NCI-H1105 (cell line): ENCODE results near the gene GRIN1.
A peak's percentile ranks its signal among the peaks of the same experiment; 100 is the strongest.

Experiments
- DNase-seq: peaks from one replicate; lab custom pipeline; 2025; lab: John Stamatoyannopoulos, UW

GRIN1 gene

DNA sequence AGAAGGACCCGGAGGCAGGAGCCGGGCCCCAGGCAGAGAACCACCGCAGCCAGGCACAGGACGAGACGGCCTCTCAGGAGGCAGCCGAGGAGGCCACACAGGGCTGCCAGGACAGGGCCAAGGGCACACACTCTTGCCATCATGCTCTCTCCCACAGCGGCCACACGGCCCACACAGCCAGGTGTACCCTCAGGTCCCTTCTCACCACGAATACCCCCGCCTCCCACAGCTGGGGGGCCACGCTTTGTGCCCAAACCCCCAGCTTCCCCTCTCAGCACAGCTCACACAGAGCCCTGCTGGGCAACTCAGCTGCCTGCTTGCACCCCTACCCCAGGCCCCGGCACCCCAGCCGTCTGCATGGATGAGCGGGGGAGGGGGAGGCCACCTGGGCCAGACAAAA, 54.8 kb downstream of the GRIN1 start:
- no peak for DNase-seq

DNA sequence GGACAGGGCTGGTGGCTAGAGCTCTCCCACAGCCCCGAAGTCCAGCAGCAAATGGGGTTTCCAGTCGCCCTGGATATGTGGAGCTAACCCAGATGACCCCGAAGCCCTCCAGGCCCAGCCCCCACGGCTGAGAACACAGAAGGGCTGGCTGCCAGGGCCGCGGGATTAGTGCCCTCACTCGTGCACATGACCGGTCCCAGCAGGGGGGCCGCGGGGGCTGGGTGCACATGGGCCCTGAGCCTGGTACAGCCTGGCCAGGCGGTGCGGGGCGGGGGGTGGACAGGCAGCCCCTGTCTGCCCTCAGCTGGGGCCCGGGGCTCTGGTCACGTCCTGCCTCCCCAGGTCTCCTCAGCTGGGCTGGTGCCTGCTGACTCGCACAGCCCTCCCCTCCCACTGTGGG, 55.4 kb downstream of the GRIN1 start:
- DNase-seq, result no peak

DNA sequence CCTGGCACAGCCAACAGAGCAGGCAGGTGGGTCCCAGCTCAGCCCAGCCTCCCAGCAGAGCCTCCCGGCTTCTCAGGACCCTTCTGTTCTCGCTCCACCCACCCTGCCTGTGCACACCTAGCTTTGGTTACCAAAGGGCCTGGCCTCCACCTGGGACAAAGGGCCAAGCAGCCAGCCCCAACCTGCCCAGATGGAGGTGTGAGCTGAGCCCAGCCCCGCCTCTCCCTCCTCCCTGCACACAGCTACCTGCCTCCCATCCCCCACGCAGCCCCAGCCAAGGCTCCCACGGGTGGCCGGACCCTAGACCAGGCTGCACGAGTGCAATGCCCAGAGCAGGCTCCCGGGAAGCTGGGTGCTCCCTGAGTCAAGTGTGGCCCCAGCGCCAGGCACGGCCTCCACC, 56.0 kb downstream of the GRIN1 start:
- peak; percentile 73 for DNase-seq

DNA sequence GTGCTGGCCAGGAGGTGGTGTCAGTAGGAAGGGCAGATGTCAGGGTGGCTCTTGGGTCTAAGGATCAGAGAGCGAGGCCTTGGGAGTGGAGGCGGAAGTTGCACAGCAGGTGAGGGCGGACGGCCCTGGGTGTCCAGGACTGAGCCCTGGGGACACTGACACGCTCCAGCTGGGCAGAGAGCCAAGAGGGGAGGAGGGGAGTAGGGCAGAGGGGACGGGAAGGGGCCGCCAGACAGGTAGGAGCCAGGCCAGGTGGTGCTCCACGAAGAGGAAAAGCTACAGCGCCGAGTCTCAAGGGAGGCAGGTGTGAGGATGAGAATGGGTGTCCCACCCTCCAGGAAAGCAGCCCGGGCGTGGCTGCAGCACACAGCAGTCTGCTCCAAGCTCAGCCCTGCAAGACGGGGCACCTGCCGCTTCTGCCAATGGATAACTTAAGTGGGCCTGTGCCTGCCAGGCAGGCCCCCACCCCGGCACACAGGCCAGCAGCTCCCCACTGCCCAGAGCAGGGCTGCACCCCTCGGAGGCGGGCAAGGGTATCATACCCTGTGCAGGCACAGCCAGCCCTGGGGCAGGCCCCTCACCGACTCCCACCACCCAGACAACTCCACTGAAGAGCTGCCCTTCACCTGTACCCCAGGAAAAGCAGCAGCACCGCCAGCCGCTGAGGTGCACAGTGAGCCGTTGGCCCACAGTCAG, 56.7 kb downstream of the GRIN1 start:
- DNase-seq, result peak; percentile 96

DNA sequence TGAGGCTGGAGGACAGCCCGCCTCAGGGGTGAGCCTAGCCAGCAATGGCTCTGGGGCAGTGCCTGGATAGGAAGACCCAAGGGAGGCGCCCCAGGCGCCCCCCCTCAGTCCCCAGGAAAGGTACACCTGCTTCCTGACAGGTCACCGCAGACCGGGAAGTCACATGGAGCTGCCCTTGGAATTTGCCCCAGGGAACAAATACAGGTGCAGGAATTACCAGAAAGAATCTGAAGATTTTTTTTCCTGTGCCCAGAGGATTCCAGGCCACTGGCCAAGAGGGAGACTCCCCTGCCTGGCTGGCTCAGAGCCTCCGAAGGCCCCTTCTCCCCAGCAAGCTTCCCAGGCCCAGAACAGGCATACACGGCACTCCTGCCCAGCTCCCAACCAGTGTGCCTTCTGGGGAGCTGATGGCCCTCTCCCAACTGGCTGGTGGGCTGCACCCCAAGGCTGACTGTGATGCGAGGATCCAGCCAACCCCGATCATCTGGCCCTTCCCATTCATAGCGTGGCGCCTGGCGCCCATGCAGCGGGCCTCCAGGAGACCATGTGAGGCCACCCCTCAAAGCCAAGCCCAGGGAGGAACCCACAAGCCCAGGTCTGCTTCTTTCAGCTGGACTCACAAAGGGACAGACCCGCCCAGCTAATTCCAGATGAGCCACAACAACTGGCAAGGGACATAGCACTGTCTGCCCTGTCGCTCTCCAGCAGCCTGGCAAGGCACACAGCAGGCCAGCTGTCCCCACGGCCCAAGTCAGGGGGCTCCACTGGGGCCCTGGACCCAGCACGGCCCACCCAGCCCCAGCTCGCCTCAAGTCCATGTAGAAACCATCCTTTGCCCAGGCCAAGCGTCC, 59.3 kb downstream of the GRIN1 start:
- DNase-seq, result no peak

DNA sequence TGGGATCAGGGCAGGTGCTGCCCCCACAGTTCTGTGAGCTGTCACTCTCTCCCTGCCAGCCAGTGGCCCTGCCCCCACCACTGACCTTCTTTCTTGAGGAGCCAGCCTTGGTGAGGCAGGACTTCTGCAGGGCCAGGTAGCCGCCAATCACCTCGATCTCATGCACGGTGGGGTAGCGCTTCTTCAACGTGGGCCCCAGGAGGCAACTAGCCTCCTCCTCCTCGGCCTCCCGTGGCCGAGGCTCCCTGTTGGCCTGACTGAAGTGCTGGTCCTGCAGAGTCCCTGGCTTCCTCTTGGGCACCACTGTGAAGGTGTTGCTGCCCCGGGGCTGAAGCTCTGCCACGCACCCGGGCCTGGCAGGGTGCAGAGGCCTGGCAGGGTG, 59.9 kb downstream of the GRIN1 start:
- no peak for DNase-seq

DNA sequence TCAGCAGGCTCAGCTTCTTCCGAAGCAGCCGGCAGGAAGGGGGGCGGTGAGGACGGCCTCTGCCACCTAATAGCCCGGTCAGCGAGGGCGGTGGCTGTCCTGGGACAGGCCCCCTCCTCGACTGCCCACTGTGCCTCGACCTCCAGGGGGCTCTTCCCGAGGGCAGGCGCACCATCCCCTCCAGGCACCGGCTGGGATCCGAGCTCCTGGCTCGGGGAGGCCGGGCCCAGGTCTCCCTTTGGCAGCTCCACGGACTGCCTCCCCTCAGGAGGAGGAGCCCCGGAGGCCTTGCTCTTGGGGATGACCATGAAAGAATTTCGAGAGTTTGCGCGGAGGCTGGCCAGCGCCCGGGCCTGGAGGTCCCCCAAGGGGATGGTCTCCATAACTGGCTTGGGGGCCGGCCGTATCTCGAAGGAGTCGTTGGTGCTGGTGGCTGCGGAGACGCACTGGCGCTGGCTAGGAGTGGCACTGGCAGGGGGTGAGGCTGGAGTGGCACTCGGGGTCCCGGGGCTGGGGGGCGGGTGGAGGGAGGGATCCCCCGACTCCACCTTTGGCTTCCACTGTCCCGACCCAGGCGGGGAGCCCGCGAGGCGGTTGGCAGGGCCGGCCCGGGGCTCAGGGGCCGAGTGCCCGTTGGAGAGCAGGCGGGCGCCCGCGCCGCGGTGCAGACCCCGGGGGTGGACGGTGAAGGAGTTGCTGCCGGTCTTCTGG, 60.6 kb downstream of the GRIN1 start:
- DNase-seq, result no peak

DNA sequence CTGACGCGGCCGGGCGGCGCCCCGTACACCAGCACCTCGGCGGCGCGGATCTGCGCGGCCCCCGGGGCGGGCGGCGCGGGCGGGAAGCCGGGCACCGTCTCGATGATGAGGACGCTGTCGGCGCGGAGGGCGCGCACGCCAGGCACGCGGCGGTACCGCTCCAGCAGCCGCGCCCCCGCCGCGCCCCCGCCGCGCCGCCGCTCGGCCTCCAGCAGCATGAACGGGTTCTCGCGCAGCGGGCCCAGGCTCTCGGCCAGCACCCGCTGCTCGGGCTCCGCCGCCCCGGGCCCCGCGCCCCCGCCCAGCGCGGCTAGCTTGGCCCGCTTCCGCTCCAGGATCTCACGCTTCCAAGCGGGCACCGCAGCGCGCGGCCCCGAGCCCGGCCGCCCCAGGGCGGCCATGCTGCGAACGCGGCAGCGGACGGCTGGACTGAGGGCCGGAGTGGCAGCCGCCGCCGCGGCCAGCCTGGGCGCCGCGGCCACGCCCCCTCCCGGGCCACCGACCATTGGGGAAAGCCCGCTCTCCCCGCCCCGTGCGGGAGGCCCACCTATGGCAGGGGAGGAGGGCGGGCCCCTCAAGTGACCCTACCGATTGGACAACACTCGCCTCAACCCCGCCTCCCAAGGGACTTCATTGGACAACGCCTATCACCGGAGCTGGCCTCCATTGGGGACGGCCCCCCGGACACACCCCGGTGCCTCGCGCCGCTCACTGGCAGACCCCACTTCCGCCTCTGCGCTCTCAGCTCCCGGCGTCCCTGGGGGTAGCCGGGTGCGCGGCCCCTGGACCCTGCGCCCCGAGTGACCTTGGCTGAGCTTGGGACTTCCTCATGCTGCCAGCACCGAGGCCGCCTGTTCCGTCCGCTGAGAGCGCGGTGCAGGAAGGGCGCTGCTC, 61.6 kb downstream of the GRIN1 start, which contains the start of gene TPRN:
TSS of gene TPRN (minus strand) at position 431 of the 894 bp plus-strand sequence. CDS start at position 401, 30 bp downstream.
- DNase-seq, result peak; percentile 98

DNA sequence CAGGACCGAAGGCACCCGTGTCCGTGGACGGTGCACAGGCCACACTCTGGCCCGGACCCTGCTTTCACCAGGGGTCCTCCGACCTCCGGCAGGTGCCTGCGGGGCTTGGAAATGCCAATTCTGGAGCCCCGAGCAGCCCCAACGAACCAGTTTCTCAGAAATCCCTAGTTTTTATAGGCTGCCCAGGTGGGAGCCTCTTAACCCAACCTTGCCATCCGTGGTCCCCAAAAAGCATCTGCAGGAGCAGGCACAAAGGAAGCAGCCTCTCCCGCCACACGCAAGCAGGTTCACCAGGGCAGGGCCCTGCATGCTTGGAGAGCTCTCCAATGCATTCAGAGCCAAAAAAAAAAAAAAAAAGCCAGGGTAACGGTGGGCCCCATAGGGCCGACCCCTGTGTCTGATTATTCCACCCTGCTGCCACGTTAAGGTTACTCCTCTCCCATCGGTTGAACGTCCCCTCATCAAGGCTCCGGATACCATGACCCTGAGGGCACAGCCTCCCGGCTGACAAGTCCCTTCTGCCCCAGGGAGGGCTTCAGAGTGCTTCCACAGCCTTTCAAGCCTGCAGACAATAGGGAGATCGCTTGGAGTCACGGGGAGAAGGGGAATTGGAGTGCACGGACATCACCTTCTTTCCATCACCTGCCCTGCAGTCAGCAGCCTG, 62.4 kb downstream of the GRIN1 start:
- DNase-seq, result no peak

DNA sequence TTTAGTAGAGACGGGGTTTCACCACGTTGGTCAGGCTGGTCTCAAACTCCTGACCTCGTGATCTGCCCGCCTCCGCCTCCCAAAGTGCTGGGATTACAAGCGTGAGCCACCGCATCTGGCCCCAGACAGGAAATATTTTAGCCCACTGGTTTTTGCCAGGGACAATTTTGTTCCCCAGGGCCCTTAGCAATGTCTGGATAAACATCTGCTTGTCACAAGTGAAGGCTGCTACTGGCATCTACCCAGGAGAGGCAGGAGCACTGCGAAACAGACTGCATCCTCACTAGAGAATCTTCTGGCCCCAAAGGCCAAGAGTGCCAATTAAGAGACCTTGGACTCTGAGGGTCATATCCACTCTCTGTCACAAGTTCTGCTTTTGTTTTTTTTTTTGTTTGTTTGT, 64.0 kb downstream of the GRIN1 start:
- no peak for DNase-seq

DNA sequence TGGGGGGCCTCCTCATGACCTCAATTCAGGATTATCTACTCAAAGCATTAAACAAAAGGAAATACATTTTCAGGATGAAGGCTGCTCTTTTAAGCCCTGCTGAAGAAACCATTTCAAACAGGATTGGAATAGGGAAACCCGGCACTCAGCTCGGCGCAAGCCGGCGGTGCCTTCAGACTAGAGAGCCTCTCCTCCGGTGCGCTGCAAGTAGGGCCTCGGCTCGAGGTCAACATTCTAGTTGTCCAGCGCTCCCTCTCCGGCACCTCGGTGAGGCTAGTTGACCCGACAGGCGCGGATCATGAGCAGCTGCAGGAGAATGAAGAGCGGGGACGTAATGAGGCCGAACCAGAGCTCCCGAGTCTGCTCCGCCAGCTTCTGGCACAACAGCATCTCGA, 65.8 kb downstream of the GRIN1 start:
- no peak for DNase-seq

DNA sequence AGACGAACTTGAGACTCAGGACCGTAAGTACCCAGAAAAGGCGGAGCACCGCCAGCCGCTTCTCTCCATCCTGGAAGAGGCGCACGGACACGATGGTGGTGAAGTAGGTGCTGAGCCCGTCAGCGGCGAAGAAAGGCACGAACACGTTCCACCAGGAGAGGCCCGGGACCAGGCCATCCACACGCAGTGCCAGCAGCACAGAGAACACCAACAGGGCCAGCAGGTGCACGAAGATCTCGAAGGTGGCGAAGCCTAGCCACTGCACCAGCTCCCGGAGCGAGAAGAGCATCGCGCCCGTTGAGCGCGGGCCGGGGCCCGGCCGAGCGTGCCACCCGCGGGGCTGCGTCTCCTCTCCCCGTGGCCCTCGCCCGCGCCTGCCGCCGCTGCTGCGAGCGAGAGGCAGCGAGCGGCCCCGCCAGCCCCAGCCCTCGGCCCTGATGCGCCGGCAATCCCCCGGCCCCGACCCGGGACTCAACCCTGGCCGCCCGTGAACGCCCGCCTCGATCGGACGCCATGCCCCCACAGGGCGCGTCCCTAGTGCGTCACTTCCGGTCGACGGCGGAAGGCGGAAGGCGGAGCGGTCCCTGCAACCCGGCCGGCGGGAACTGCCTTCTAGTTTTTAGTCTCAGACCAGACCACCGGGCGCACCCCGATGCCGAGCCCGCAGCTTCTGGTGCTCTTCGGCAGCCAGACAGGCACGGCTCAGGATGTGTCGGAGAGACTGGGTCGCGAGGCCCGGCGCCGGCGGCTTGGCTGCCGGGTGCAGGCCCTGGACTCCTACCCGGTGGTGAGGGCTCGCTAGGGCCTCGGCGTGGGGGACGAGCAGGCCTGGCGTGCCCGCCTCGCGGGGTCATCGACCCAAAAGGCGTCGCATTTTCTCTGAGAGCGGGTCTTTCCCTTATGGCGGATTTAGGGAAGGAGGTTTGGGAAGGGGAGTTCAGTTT, 66.4 kb downstream of the GRIN1 start, which contains the start of the genes NDOR1 and TMEM203:
TSS of gene NDOR1 (plus strand) at position 575 of the 944 bp plus-strand sequence. CDS start at position 653, 78 bp downstream.
TSS of gene TMEM203 (minus strand) at position 523 of the 944 bp plus-strand sequence. CDS start at position 289, 234 bp downstream.
- peak; percentile 69 for DNase-seq

DNA sequence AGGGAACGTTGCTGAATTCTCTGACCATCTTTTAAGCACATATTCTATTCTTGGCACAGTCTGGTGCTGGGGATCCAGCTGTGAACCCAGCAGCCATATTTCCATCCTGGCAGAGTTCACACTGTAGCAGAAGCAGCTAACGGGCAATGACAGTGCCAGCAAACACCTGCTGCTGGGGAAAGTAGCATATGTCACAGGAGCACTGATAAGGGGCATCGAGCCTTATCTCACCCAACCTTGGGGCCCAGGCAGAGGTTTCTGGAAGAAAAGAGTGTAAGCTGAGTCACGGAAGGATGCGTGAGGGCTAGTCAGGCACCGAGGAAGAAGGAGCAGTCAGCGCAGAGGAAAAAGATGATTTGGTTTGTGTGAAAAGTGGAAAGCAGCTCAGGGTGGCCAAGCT, 67.6 kb downstream of the GRIN1 start:
- no peak for DNase-seq

DNA sequence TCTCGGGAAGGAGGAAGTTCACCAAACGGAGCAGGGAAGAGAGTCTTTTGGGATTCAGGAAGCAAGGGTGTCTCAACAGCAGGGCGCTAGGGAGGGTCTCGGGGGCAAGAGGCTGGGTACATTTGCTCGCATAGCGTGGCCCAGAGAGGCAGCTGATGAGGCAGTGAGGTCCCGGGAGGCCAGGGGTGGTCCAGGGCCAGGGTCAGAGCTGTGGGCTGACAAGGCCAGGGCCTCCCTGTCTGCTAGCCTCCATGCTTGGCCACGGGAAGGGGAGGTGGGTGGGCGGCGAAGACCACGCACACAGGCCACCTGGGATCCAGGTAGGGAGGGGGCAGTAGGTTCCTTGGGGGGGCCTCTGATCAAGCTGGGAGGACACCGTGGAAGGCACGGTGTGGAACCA, 72.6 kb downstream of the GRIN1 start:
- no peak for DNase-seq

DNA sequence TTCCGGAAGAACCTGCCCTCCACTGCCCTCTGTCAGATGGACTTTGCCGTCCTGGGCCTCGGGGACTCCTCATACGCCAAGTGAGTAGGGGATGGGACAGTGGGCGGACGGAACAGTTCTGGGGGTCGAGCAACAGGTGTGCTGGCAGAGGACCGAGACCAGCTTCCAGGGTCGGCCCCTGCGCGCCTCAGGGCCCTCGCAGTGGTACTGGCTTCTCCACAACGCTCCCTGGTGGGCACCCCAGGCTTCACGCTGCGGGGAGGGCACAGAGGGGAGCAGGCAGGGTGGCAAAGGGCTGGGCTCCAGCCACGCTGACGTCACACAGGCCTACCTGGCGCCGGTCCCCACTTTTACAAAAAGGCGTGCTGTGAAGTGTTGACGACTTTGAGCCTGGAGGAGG, 73.6 kb downstream of the GRIN1 start:
- no peak for DNase-seq

DNA sequence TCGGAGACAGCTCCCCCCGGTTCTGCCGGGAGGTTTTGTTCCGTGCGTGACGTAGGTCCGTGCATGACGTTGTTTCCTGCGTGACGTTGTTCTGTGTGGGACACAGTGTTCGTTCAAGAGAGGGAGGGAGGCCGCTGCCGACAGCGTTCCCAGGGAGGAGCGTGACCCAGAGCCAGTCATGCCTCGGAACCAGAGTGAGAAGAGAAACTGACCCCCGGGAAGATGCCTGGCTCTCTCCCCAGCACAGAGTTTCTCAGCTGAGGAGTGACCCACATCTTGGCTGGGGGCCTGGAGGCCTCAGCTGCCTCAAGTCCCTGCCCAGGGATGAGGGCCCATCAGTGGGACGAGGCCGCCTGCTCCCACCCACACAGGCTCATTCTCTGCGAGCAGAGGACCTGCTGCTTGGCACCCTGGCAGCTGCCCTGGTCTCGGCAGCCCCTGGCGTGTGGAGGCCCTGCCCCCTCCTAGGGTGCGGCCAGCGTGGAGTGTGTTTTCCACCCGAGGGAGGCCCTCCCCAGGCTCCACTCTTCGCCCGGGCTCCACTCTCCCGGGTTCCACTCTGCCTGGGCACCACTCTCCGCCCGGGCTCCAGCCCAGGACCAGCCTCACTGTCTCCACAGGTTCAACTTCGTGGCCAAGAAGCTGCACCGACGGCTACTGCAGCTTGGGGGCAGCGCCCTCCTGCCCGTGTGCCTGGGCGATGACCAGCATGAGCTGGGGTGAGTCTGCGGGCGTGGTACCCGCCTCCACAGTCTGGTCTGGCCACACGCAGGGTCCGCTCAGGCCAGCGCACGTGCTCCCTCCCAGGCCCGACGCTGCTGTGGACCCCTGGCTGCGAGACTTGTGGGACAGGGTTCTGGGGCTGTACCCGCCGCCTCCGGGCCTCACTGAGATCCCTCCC, 74.5 kb downstream of the GRIN1 start:
- peak; percentile 17 for DNase-seq

DNA sequence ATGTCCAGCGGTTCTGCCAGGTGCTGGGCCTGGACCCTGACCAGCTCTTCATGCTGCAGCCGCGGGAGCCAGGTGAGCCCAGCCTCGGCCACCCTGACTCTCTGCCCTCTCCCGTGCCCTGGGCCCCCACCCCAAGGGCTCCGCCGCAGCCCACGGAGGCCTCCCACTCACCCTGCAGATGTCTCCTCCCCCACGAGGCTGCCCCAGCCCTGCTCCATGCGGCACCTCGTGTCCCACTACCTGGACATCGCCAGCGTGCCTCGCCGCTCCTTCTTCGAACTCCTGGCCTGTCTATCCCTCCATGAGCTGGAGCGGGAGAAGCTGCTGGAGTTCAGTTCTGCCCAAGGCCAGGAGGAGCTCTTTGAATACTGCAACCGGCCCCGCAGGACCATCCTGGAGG, 75.7 kb downstream of the GRIN1 start:
- DNase-seq, result no peak

DNA sequence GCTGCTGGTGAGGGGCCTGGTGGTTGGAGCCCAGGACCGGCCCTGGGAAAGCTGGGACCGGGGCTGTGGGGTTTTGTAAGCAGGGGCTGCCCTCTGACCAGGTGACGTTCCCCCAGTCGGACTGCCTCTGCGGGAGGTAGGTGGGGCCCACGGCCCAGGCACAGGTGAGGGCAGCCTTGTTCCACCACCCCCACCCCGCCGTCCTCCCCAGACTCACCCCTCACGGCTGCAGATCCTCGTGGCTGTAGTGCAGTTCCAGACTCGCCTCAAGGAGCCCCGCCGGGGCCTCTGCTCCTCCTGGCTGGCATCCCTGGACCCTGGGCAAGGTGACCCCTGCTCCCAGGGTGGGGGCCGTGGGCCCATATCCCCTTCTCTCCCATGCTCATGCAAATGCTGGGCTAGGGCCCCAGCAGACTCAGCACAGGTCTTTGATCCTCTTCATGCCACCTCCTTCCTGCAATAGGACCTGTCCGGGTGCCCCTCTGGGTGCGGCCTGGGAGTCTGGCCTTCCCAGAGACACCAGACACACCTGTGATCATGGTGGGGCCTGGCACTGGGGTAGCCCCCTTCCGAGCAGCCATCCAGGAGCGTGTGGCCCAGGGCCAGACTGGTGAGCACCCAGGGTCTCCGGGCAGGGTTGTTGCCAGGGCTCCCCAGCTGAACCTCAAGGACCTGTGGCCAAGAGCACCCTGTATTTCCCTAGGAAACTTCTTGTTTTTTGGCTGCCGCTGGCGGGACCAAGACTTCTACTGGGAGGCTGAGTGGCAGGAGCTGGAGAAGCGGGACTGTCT, 76.4 kb downstream of the GRIN1 start:
- no peak for DNase-seq
